HG03432 (cell line): ENCODE data around the gene TRIM65.
A peak's percentile ranks its signal among the peaks of the same experiment; 100 is the strongest.
"Not testable (repeated sequence)": the region's sequence is repeated elsewhere in the genome, so short reads cannot be mapped to it uniquely, and the experiment has no call there.

ENCODE experiments used
- ATAC-seq: cut with Tn5 transposase; IDR thresholded peaks from one replicate; pipeline ENCODE4 v1.9.1; 2021; ENCODE audit warnings: mild to moderate bottlenecking, moderate library complexity; ENCODE audit not compliant: unreplicated experiment

Gene TRIM65

GRCh38 chr17:75854881-75855309 lies 41.9 kb downstream of the TRIM65 start:
- ATAC-seq = no peak

GRCh38 chr17:75854101-75854748 lies 42.5 kb downstream of the TRIM65 start:
- no peak for ATAC-seq

- no peak for ATAC-seq
Measured at GRCh38 chr17:75853433-75853832, 43.3 kb downstream of the TRIM65 start.

GRCh38 chr17:75851693-75851991 lies 45.1 kb downstream of the TRIM65 start:
- ATAC-seq = not testable (repeated sequence)

- ATAC-seq = no peak
Measured at GRCh38 chr17:75850928-75851692, 45.6 kb downstream of the TRIM65 start.

- no peak for ATAC-seq
Measured at GRCh38 chr17:75849724-75850123, 47.0 kb downstream of the TRIM65 start.

GRCh38 chr17:75849279-75849646 lies 47.5 kb downstream of the TRIM65 start:
- ATAC-seq = no peak

- ATAC-seq = no peak
Measured at GRCh38 chr17:75848523-75849278, 48.0 kb downstream of the TRIM65 start.

GRCh38 chr17:75847614-75848522 lies 48.9 kb downstream of the TRIM65 start:
- ATAC-seq = no peak

GRCh38 chr17:75846692-75847613 lies 49.8 kb downstream of the TRIM65 start:
- ATAC-seq = no peak

GRCh38 chr17:75845933-75846691 lies 50.6 kb downstream of the TRIM65 start:
- no peak for ATAC-seq

- peak; percentile 78 for ATAC-seq
Measured at GRCh38 chr17:75845058-75845711, 51.6 kb downstream of the TRIM65 start.

- peak; percentile 15 for ATAC-seq
Measured at GRCh38 chr17:75844530-75845057, 52.2 kb downstream of the TRIM65 start.

GRCh38 chr17:75843577-75844529 lies 52.9 kb downstream of the TRIM65 start, which contains the start of gene UNC13D:
Gene UNC13D, minus strand, starts transcription at chr17:75844404. Its CDS starts 67 bp downstream, at chr17:75844337.
- ATAC-seq = peak; percentile 28

- no peak for ATAC-seq
Measured at GRCh38 chr17:75842963-75843576, 53.7 kb downstream of the TRIM65 start.

- no peak for ATAC-seq
Measured at GRCh38 chr17:75842411-75842810, 54.3 kb downstream of the TRIM65 start.

GRCh38 chr17:75840799-75841164 lies 56.0 kb downstream of the TRIM65 start:
- no peak for ATAC-seq
